ENCODE measurements around the gene BBOF1.
"Not testable (repeated sequence)": the region's sequence is repeated elsewhere in the genome, so short reads cannot be mapped to it uniquely, and the experiment has no call there.

The BBOF1 gene

GRCh38 chr14:73997944-73998447 is 21.2 kb upstream of the BBOF1 start:
- no peaks in the 10 kb centered on the region for H3K4me1 ChIP-seq (ENCODE audit: control insufficient read depth, insufficient read depth, low read length)
- H3K9ac ChIP-seq (ENCODE audit: low read depth, low read length) = no peak overlapping the region
- no peak overlapping the region for H3K4me2 ChIP-seq (ENCODE audit: low read length)
- H3K4me3 ChIP-seq (ENCODE audit: low read length) = no peak overlapping the region
- H3K27me3 ChIP-seq (ENCODE audit: control insufficient read depth, insufficient read depth, low read length) = no peaks in the 10 kb centered on the region
- no peaks in the 10 kb centered on the region for H3K9me3 ChIP-seq (replicated peaks; ENCODE audit: low read length)
- peaks cover 6% of the 10 kb centered on the region for H3K36me3 ChIP-seq (ENCODE audit: insufficient read depth, low read length)

- Histone ChIP-seq H3K9me3 (replicated peaks; ENCODE audit: low read length) (no peaks in the 10 kb centered on the region), H3K36me3 (ENCODE audit: insufficient read depth, low read length) (peaks cover 6% of the 10 kb centered on the region), H3K4me1 (ENCODE audit: control insufficient read depth, insufficient read depth, low read length) (no peaks in the 10 kb centered on the region), H3K9ac (ENCODE audit: low read depth, low read length) (no peak overlapping the region), H3K4me3 (ENCODE audit: low read length) (no peak overlapping the region), H3K27me3 (ENCODE audit: control insufficient read depth, insufficient read depth, low read length) (no peaks in the 10 kb centered on the region), H3K4me2 (ENCODE audit: low read length) (no peak overlapping the region)
These were observed 20.4 kb upstream of the BBOF1 start for GRCh38 chr14:73998726-73999125.

- H3K27me3 ChIP-seq (ENCODE audit: control insufficient read depth, insufficient read depth, low read length); H3K9ac ChIP-seq (ENCODE audit: low read depth, low read length); H3K4me3 ChIP-seq (ENCODE audit: low read length); H3K4me2 ChIP-seq (ENCODE audit: low read length); H3K9me3 ChIP-seq (replicated peaks; ENCODE audit: low read length); H3K4me1 ChIP-seq (ENCODE audit: control insufficient read depth, insufficient read depth, low read length): not testable (repeated sequence)
- H3K36me3 ChIP-seq (ENCODE audit: insufficient read depth, low read length) = peaks cover 20% of the 10 kb centered on the region
These were observed 13.5 kb upstream of the BBOF1 start for GRCh38 chr14:74005664-74006063.

- Histone ChIP-seq H3K4me3 (ENCODE audit: low read length) (no peak overlapping the region), H3K9ac (ENCODE audit: low read depth, low read length) (no peak overlapping the region), H3K9me3 (replicated peaks; ENCODE audit: low read length) (no peaks in the 10 kb centered on the region), H3K4me2 (ENCODE audit: low read length) (no peak overlapping the region), H3K36me3 (ENCODE audit: insufficient read depth, low read length) (peaks cover 34% of the 10 kb centered on the region), H3K4me1 (ENCODE audit: control insufficient read depth, insufficient read depth, low read length) (no peaks in the 10 kb centered on the region), H3K27me3 (ENCODE audit: control insufficient read depth, insufficient read depth, low read length) (no peaks in the 10 kb centered on the region)
These were observed 10.2 kb upstream of the BBOF1 start for GRCh38 chr14:74008843-74009499.

- Histone ChIP-seq H3K4me3 (ENCODE audit: low read length) (no peak overlapping the region), H3K9ac (ENCODE audit: low read depth, low read length) (no peak overlapping the region), H3K9me3 (replicated peaks; ENCODE audit: low read length) (no peaks in the 10 kb centered on the region), H3K27me3 (ENCODE audit: control insufficient read depth, insufficient read depth, low read length) (no peaks in the 10 kb centered on the region), H3K4me2 (ENCODE audit: low read length) (no peak overlapping the region), H3K4me1 (ENCODE audit: control insufficient read depth, insufficient read depth, low read length) (peaks cover 4% of the 10 kb centered on the region), H3K36me3 (ENCODE audit: insufficient read depth, low read length) (peaks cover 17% of the 10 kb centered on the region)
These were observed 4.8 kb upstream of the BBOF1 start for GRCh38 chr14:74014299-74014698.

- no peak overlapping the region for H3K9ac ChIP-seq (ENCODE audit: low read depth, low read length)
- H3K27me3 ChIP-seq (ENCODE audit: control insufficient read depth, insufficient read depth, low read length) = no peaks in the 10 kb centered on the region
- no peaks in the 10 kb centered on the region for H3K9me3 ChIP-seq (replicated peaks; ENCODE audit: low read length)
These were observed 4.0 kb upstream of the BBOF1 start for GRCh38 chr14:74015176-74015575.

GRCh38 chr14:74015963-74016362 is 3.2 kb upstream of the BBOF1 start:
- no peak overlapping the region for H3K9ac ChIP-seq (ENCODE audit: low read depth, low read length)
- H3K9me3 ChIP-seq (replicated peaks; ENCODE audit: low read length) = no peaks in the 10 kb centered on the region
- peaks cover 11% of the 10 kb centered on the region for H3K4me1 ChIP-seq (ENCODE audit: control insufficient read depth, insufficient read depth, low read length)
- H3K27me3 ChIP-seq (ENCODE audit: control insufficient read depth, insufficient read depth, low read length) = no peaks in the 10 kb centered on the region
- H3K4me3 ChIP-seq (ENCODE audit: low read length) = no peak overlapping the region
- H3K4me2 ChIP-seq (ENCODE audit: low read length) = no peak overlapping the region
- peaks cover 11% of the 10 kb centered on the region for H3K36me3 ChIP-seq (ENCODE audit: insufficient read depth, low read length)

More at GRCh38 chr14:74015176-74015575, 4.0 kb upstream of the BBOF1 start:
- Histone ChIP-seq H3K4me3 (ENCODE audit: low read length) (no peak overlapping the region), H3K36me3 (ENCODE audit: insufficient read depth, low read length) (peaks cover 17% of the 10 kb centered on the region), H3K4me1 (ENCODE audit: control insufficient read depth, insufficient read depth, low read length) (peaks cover 11% of the 10 kb centered on the region), H3K4me2 (ENCODE audit: low read length) (no peak overlapping the region)

- Histone ChIP-seq H3K9me3 (replicated peaks; ENCODE audit: low read length) (no peaks in the 10 kb centered on the region), H3K4me2 (ENCODE audit: low read length) (peak overlapping the region; percentile 99), H3K36me3 (ENCODE audit: insufficient read depth, low read length) (peaks cover under 1% of the 10 kb centered on the region), H3K9ac (ENCODE audit: low read depth, low read length) (peak overlapping the region; percentile 90), H3K4me3 (ENCODE audit: low read length) (peak overlapping the region; percentile 81), H3K27me3 (ENCODE audit: control insufficient read depth, insufficient read depth, low read length) (no peaks in the 10 kb centered on the region), H3K4me1 (ENCODE audit: control insufficient read depth, insufficient read depth, low read length) (peaks cover 11% of the 10 kb centered on the region)
These were observed 969 bp upstream of the BBOF1 start for GRCh38 chr14:74018174-74018585.

GRCh38 chr14:74019408-74020137 is 424 bp downstream of the BBOF1 start:
- H3K4me1 ChIP-seq (ENCODE audit: control insufficient read depth, insufficient read depth, low read length) = peaks cover 11% of the 10 kb centered on the region
- H3K9ac ChIP-seq (ENCODE audit: low read depth, low read length) = peak overlapping the region; percentile 90
- no peaks in the 10 kb centered on the region for H3K36me3 ChIP-seq (ENCODE audit: insufficient read depth, low read length)
- H3K9me3 ChIP-seq (replicated peaks; ENCODE audit: low read length) = no peaks in the 10 kb centered on the region
- H3K4me2 ChIP-seq (ENCODE audit: low read length) = peak overlapping the region; percentile 99
- H3K4me3 ChIP-seq (ENCODE audit: low read length) = peak overlapping the region; percentile 81
- H3K27me3 ChIP-seq (ENCODE audit: control insufficient read depth, insufficient read depth, low read length) = no peaks in the 10 kb centered on the region

- Histone ChIP-seq H3K27me3 (ENCODE audit: control insufficient read depth, insufficient read depth, low read length) (no peaks in the 10 kb centered on the region), H3K36me3 (ENCODE audit: insufficient read depth, low read length) (no peaks in the 10 kb centered on the region), H3K4me2 (ENCODE audit: low read length) (no peak overlapping the region), H3K4me1 (ENCODE audit: control insufficient read depth, insufficient read depth, low read length) (peaks cover 11% of the 10 kb centered on the region), H3K9me3 (replicated peaks; ENCODE audit: low read length) (no peaks in the 10 kb centered on the region), H3K4me3 (ENCODE audit: low read length) (no peak overlapping the region), H3K9ac (ENCODE audit: low read depth, low read length) (no peak overlapping the region)
These were observed 3.2 kb downstream of the BBOF1 start for GRCh38 chr14:74022346-74022745.

GRCh38 chr14:74029136-74029535 is 10.0 kb downstream of the BBOF1 start:
- no peak overlapping the region for H3K9ac ChIP-seq (ENCODE audit: low read depth, low read length)
- H3K4me3 ChIP-seq (ENCODE audit: low read length) = no peak overlapping the region
- H3K4me2 ChIP-seq (ENCODE audit: low read length) = no peak overlapping the region
- H3K9me3 ChIP-seq (replicated peaks; ENCODE audit: low read length) = no peaks in the 10 kb centered on the region
- no peaks in the 10 kb centered on the region for H3K4me1 ChIP-seq (ENCODE audit: control insufficient read depth, insufficient read depth, low read length)
- H3K36me3 ChIP-seq (ENCODE audit: insufficient read depth, low read length) = no peaks in the 10 kb centered on the region
- no peaks in the 10 kb centered on the region for H3K27me3 ChIP-seq (ENCODE audit: control insufficient read depth, insufficient read depth, low read length)

- Histone ChIP-seq H3K9me3 (replicated peaks; ENCODE audit: low read length) (no peaks in the 10 kb centered on the region), H3K9ac (ENCODE audit: low read depth, low read length) (no peak overlapping the region), H3K4me3 (ENCODE audit: low read length) (no peak overlapping the region), H3K4me1 (ENCODE audit: control insufficient read depth, insufficient read depth, low read length) (no peaks in the 10 kb centered on the region), H3K4me2 (ENCODE audit: low read length) (no peak overlapping the region), H3K27me3 (ENCODE audit: control insufficient read depth, insufficient read depth, low read length) (no peaks in the 10 kb centered on the region), H3K36me3 (ENCODE audit: insufficient read depth, low read length) (no peaks in the 10 kb centered on the region)
These were observed 15.4 kb downstream of the BBOF1 start for GRCh38 chr14:74034572-74034971.

Data from skeletal muscle satellite cell (primary cell).